IPS DF 6.9 (cell line): ENCODE measurements around the gene PGD.

Experiments
- DNase-seq: peaks from one replicate; pipeline ENCODE4 v3.0.0-alpha.2; 2013; ENCODE audit warnings: low read depth, low spot score
- H3K27ac ChIP-seq: one replicate; pipeline ENCODE4 v1.5.1; 2013; ENCODE audit warnings: low read length, control low read depth
- H3K27me3 ChIP-seq: 2 replicates; pipeline ENCODE4 v1.6.1; 2013; ENCODE audit warnings: mild to moderate bottlenecking, low read length; ENCODE audit not compliant: control insufficient read depth, insufficient read depth
- H3K36me3 ChIP-seq: 2 replicates; pipeline ENCODE4 v1.6.1; 2013; ENCODE audit warnings: low read length; ENCODE audit not compliant: control insufficient read depth, insufficient read depth
- H3K4me1 ChIP-seq: 2 replicates; pipeline ENCODE4 v1.6.1; 2013; ENCODE audit warnings: low read length; ENCODE audit not compliant: control insufficient read depth, insufficient read depth
- H3K4me3 ChIP-seq: 2 replicates; pipeline ENCODE4 v1.5.1; 2013; ENCODE audit warnings: mild to moderate bottlenecking, low read length
- H3K9me3 ChIP-seq: 2 replicates; pipeline ENCODE4 v1.6.1; 2013; ENCODE audit warnings: low read length, inconsistent platforms; ENCODE audit not compliant: control insufficient read depth, insufficient read depth
- WGBS: extraction: QIAGEN DNeasy Blood & Tissue Kit; methylation state at CpG from one replicate; pipeline ENCODE4 v1.1.7; 2013; ENCODE audit warnings: mixed read lengths, missing lambda C conversion rate; ENCODE audit not compliant: insufficient read length, insufficient coverage; 5-methylcytosine and 5-hydroxymethylcytosine counted together

Gene PGD

GRCh38 chr1:10434590-10434989 lies 35.7 kb downstream of the PGD start:
- Histone ChIP-seq H3K4me3 (no peak overlapping the region), H3K36me3 (no peaks in the 10 kb centered on the region), H3K27ac (no peak overlapping the region), H3K27me3 (no peaks in the 10 kb centered on the region), H3K9me3 (no peaks in the 10 kb centered on the region), H3K4me1 (peaks cover 2% of the 10 kb centered on the region; the same call in 1 of the 2 replicates)
- no CpG with 5 or more reads among the region's 5 CpGs for WGBS
- no peak for DNase-seq

DNA sequence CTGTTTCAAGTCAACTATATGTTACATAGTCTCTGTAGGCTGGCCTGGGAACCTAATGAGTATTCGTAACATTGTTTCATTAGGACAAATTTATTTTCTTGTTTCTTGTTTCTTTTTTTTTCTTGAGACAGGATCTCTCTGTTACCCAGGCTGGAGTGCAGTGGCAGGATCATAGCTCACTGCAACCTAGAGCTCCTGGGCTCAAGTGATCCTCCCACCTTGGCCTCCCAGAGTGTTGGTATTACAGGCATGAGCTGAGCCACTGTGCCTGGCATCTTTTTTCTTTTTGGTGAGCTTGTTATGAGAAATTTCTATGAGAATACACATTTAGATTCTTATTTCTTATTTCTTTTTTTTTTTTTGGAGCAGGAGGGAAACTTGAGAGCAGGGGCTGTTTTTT lies 38.2 kb downstream of the PGD start:
- WGBS: no CpG with 5 or more reads among the region's 1 CpG
- Histone ChIP-seq H3K36me3 (no peaks in the 10 kb centered on the region), H3K4me3 (no peak overlapping the region), H3K27me3 (no peaks in the 10 kb centered on the region), H3K9me3 (no peaks in the 10 kb centered on the region), H3K27ac (no peak overlapping the region), H3K4me1 (no peaks in the 10 kb centered on the region)
- no peak for DNase-seq

GRCh38 chr1:10438677-10439163 lies 39.9 kb downstream of the PGD start:
- no peak for DNase-seq
- H3K27me3 ChIP-seq: no peaks in the 10 kb centered on the region
- H3K9me3 ChIP-seq: no peaks in the 10 kb centered on the region
- WGBS: no CpG with 5 or more reads among the region's 7 CpGs
- H3K4me1 ChIP-seq: no peaks in the 10 kb centered on the region
- no peaks in the 10 kb centered on the region for H3K36me3 ChIP-seq
- H3K27ac ChIP-seq: no peak overlapping the region
- H3K4me3 ChIP-seq: no peak overlapping the region

DNA sequence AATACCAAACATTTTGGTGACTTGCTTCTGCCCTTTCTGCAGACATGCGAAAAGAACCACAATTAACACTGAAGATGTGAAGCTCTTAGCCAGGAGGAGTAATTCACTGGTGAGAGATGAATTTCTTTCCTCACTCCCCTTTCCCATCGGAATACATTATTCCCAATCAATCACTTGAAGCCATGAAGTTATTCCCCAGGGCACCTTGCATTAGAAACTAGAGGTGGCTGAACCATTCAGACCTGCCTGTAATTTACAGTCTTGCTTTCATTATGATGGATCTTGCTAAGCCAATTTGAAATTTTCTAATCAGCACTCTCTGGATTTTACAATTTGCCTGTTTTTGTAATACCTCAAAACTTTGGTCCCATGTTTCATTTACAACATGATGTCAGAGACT lies 41.4 kb downstream of the PGD start:
- H3K36me3 ChIP-seq: no peaks in the 10 kb centered on the region
- no peak for DNase-seq
- H3K27ac ChIP-seq: no peak overlapping the region
- no peaks in the 10 kb centered on the region for H3K4me1 ChIP-seq
- no peaks in the 10 kb centered on the region for H3K9me3 ChIP-seq
- WGBS: no CpG with 5 or more reads among the region's 2 CpGs
- H3K27me3 ChIP-seq: no peaks in the 10 kb centered on the region
- no peak overlapping the region for H3K4me3 ChIP-seq

DNA sequence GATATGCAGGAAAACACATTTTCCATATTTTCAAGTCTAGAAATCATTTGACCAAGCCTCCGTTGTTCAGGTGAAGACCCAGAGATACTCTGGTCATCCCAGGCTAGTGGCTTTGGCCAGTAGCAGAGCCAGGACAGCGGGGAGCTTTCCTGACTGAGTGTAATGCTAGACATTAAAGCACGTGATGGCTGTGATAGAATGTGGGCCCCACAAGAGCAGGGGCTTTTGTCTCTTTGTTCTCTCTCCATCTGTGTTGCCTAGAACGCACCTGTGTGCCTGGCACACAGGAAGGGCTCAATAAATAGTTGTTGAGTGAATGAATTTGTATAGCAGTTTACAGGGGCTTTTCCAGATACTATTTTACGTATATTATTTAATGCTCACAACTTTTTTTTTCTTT lies 41.9 kb downstream of the PGD start:
- Histone ChIP-seq H3K9me3 (no peaks in the 10 kb centered on the region), H3K4me3 (no peak overlapping the region), H3K27me3 (no peaks in the 10 kb centered on the region), H3K36me3 (no peaks in the 10 kb centered on the region), H3K4me1 (no peaks in the 10 kb centered on the region), H3K27ac (no peak overlapping the region)
- WGBS: no CpG with 5 or more reads among the region's 5 CpGs
- DNase-seq: no peak

GRCh38 chr1:10444248-10444647 lies 45.4 kb downstream of the PGD start:
- Histone ChIP-seq H3K9me3 (no peaks in the 10 kb centered on the region), H3K36me3 (no peaks in the 10 kb centered on the region), H3K27me3 (no peaks in the 10 kb centered on the region), H3K4me3 (no peak overlapping the region), H3K27ac (no peak overlapping the region), H3K4me1 (no peaks in the 10 kb centered on the region)
- DNase-seq: no peak
- WGBS: no CpG with 5 or more reads among the region's 6 CpGs

DNA sequence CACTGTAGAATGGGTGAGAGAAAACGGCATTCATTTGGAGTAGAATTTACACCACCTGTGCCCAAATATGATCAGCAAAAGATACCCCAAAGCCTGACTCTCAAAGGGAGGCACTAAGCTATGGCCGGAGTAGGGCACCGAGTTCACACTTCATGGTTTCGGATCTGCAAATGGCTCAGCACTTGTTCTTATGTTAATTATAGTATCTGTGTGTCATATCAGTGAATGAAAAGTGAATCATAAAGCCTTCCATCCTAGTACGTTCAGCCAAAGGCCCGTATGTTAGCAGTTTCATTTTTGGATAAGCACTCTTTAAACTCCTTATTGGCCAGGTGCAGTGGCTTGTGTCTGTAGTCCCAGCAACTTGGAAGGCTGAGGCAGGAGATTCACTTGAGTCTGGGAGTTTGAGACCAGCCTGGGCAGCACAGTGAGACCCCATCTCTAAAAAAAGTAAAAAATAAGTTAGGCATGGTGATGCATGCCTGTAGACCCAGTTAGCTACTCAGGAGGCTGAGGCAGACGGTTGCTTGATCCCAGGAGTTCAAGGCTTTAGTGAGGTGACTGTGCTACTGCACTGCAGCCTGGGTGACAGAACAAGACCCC lies 46.0 kb downstream of the PGD start:
- no peak for DNase-seq
- Histone ChIP-seq H3K27ac (no peak overlapping the region), H3K9me3 (no peaks in the 10 kb centered on the region), H3K4me1 (no peaks in the 10 kb centered on the region), H3K36me3 (no peaks in the 10 kb centered on the region), H3K27me3 (no peaks in the 10 kb centered on the region), H3K4me3 (no peak overlapping the region)
- WGBS: no CpG with 5 or more reads among the region's 7 CpGs

DNA sequence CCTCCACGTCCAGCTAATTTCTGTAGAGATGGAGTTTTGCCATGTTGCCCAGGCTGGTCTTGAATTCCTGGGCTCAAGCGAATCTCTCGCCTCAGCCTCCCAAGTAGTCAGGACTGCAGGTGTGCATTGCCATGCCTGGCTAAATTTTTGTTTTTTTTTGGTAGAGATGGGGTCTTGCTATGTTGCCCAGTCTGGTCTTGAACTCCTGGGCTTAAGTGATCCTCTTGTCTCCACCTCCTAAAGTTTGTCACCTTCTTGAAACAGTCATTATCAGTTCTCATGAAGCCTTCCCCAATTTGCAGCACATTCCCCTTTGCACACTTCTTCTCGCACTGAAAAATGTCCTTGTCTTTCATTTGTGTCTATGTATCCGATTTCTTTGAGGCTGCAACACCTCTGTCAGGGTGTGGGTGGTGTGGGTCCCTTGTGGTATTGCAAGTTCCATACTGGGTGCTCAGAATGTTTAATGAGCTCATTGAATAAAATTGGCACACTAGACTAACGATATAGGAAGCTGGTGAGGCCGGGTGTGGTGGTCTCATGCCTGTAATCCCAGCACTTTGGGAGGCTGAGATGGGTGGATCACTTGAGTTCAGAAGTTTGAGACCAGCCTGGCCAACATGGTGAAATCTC lies 48.0 kb downstream of the PGD start:
- no peaks in the 10 kb centered on the region; the same call in 1 of the 2 replicates for H3K36me3 ChIP-seq
- H3K27me3 ChIP-seq: no peaks in the 10 kb centered on the region
- WGBS: no CpG with 5 or more reads among the region's 7 CpGs
- peaks cover 3% of the 10 kb centered on the region for H3K4me1 ChIP-seq
- H3K27ac ChIP-seq: no peak overlapping the region
- DNase-seq: no peak
- no peaks in the 10 kb centered on the region for H3K9me3 ChIP-seq
- no peak overlapping the region for H3K4me3 ChIP-seq

DNA sequence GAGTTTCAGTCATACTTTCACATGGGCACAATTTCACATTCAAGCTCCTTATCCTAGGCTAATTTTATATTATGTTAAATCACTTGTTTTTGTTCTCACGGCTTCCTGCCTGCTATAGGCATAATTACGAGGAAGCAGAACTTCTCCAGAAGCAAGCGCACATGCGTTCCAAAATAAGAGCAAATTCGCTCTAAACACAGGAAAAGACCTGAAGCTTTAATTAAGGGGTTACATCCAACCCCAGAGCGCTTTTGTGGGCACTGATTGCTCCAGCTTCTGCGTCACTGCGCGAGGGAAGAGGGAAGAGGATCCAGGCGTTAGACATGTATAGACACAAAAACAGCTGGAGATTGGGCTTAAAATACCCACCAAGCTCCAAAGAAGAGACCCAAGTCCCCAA lies 50.9 kb downstream of the PGD start, which contains the start of gene CORT:
Gene CORT (plus strand): TSS at position 281 of the 400 bp plus-strand sequence. CDS start 193 bp downstream, outside the sequence.
- DNase-seq: no peak
- H3K4me3 ChIP-seq: no peak within 1 kb of the TSS
- H3K27me3 ChIP-seq: no peaks in the 10 kb centered on the region
- H3K27ac ChIP-seq: no peak within 1 kb of the TSS
- H3K4me1 ChIP-seq: peaks cover 3% of the 10 kb centered on the region
- WGBS: no CpG with 5 or more reads among the region's 10 CpGs
- no peaks in the 10 kb centered on the region; the same call in 1 of the 2 replicates for H3K36me3 ChIP-seq
- no peaks in the 10 kb centered on the region for H3K9me3 ChIP-seq

DNA sequence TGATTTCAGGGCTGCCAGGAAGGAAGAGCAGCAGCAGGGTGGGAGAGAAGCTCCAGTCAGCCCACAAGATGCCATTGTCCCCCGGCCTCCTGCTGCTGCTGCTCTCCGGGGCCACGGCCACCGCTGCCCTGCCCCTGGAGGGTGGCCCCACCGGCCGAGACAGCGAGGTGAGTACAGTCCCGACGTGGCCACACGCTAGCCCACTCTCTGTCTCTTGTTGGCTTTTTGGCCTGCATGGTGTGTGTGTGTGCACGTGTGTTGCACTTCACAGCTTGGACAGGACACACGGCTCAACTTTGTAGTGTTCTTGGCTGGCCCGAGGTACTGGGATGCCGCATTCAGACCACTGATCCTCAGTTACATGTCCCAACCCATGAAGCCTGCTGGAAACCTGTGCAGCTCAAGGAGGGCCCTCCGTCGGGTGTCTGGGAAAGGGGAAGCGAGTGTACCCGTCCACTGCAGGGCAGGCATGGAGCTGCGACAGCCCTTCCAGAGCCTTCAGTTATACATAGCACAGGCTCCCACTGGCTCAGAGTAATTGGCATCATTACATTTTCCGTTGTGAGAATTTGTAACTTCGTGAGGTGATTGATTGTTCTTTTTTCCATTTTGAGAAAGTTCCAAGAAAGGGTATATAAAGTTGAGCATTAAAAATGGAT lies 51.4 kb downstream of the PGD start:
- Histone ChIP-seq H3K27me3 (no peaks in the 10 kb centered on the region), H3K27ac (no peak overlapping the region), H3K9me3 (no peaks in the 10 kb centered on the region), H3K36me3 (no peaks in the 10 kb centered on the region; the same call in 1 of the 2 replicates), H3K4me3 (no peak overlapping the region), H3K4me1 (peaks cover 3% of the 10 kb centered on the region)
- DNase-seq: no peak
- no CpG with 5 or more reads among the region's 21 CpGs for WGBS
